H1 (cell line): ENCODE measurements around the gene EID1. TPM values are rescaled to one million over a fixed set of nuclear protein-coding genes. Genes with fewer than 3 reads are reported as not detected.

Experiments used
- KDM5A ChIP-seq: fragments of 200-600 bp; IDR thresholded peaks from 2 replicates; pipeline ENCODE4 v1.7.1; 2012; ENCODE audit warnings: mild to moderate bottlenecking, low read length, inconsistent platforms, mixed read lengths
- POLR2A ChIP-seq, 2 experiments: IDR thresholded peaks; 1 replicate in 1 of 2; 2 replicates in 1 of 2; pipeline ENCODE4 v1.6.1; 2011; ENCODE audit warnings: low read depth in 2 of 2, low read length in 2 of 2, mild to moderate bottlenecking in 2 of 2; ENCODE audit errors: control extremely low read depth in 1 of 2
- SAP30 ChIP-seq: fragments of 300-600 bp; sonication (generic); IDR thresholded peaks from 2 replicates; pipeline ENCODE4 v1.7.1; 2012; ENCODE audit warnings: low read length, moderate library complexity, mild to moderate bottlenecking, inconsistent platforms; ENCODE audit not compliant: insufficient read depth, insufficient replicate concordance
- ZNF274 ChIP-seq: IDR thresholded peaks from 2 replicates; pipeline ENCODE4 v1.7.0; 2012; ENCODE audit warnings: low read length, borderline replicate concordance; ENCODE audit errors: extremely low read depth
- polyA plus RNA-seq, 7 experiments: library from polyadenylated mRNA; depleted of rRNA in 3 of 7; stranded (reverse) in 5 of 7; unstranded in 2 of 7; fragments of >200 nt in 5 of 7; fragments of 200-250 nt in 2 of 7; gene quantifications; 1 replicate in 5 of 7; 2 replicates in 1 of 7; 4 replicates in 1 of 7; pipeline versions ENCODE4 v1.2.1 to v1.2.3, GENCODE V29; 2011 to 2013; ENCODE audit warnings: missing spikeins in 2 of 7, mixed read lengths in 2 of 7
- total RNA-seq: library from RNA; stranded (reverse); fragmentation: NEBNext Ultra II Directional; extraction: Animal tissue kit (Norgen Biotek cat#: 25700); gene quantifications from 2 replicates; pipeline ENCODE4 v1.2.1, GENCODE V29; 2021

Gene EID1
- total and polyA plus RNA-seq, 2 of the 8 experiments (the other 6 are each of a cell fraction or from before 2014, with no cell fraction given) = 101 to 110 TPM

DNA sequence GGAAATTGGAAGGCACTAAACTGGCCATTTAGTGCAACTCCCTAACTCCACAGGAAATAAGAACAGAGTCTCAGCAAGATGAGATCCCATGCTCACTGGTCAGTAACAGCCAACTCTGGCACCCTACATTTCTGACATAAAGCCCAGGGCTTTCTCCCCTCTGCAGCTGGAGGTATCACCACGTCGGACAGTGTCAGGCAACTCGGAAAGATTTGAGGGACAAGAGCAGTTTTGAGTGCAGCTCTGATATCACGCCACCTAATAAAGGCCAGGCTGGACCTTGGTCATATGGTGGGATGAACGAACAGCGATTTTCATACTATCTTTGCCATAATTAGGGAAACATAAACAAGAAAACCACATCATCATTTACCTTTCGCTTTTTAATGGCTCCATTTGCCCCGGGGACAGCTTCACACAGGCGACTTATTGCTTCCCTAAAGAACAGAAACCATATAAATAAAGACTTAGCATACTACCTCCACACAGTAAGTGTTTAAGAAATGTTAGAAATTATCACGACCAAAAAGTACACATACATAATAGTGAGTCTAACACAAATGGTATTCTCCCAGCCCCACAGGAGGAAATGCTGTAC lies 12.5 kb downstream of the EID1 start (continued):
- TF ChIP-seq ZNF274 = no peak
- no peak for TF ChIP-seq POLR2A (IDR thresholded peaks at IDR 0.05; ENCODE audit: control extremely low read depth in 1 of 2, low read depth in 2 of 2, low read length in 2 of 2)
- TF ChIP-seq SAP30 = no peak
- no peak for TF ChIP-seq KDM5A
